Activated CD8-positive, alpha-beta memory T cell treated with anti-CD3 and anti-CD28 coated beads for 1 hour (primary cell): Measurements from ENCODE around the gene LRSAM1.

Experiments
- DNase-seq, 2 donors: peaks; one replicate each; pipeline ENCODE4 v3.0.0-alpha.2; 2020; ENCODE audit warnings: low read depth in 1 of 2; ENCODE audit errors: extremely low read depth in 1 of 2

LRSAM1 gene

GRCh38 chr9:127424676-127424999 lies 26.7 kb upstream of the LRSAM1 start:
- DNase-seq, result peak in 1 of 2 donors; percentile 11

GRCh38 chr9:127426756-127427155 lies 24.6 kb upstream of the LRSAM1 start:
- DNase-seq, result no peak

GRCh38 chr9:127428348-127428747 lies 23.0 kb upstream of the LRSAM1 start:
- no peak for DNase-seq

GRCh38 chr9:127430415-127430814 lies 20.9 kb upstream of the LRSAM1 start:
- DNase-seq, result no peak

- DNase-seq, result no peak
Observed at GRCh38 chr9:127437497-127438264, 13.6 kb upstream of the LRSAM1 start.

- DNase-seq, result no peak
Observed at GRCh38 chr9:127438394-127438793, 12.9 kb upstream of the LRSAM1 start.

- no peak for DNase-seq
Observed at GRCh38 chr9:127444283-127444920, 6.9 kb upstream of the LRSAM1 start.

GRCh38 chr9:127444921-127445850 lies 6.1 kb upstream of the LRSAM1 start:
- DNase-seq, result no peak

GRCh38 chr9:127445851-127446712 lies 5.2 kb upstream of the LRSAM1 start:
- DNase-seq, result no peak

- no peak for DNase-seq
Observed at GRCh38 chr9:127446713-127447415, 4.4 kb upstream of the LRSAM1 start.

GRCh38 chr9:127447416-127448111 lies 3.7 kb upstream of the LRSAM1 start:
- no peak for DNase-seq

- DNase-seq, result no peak
Observed at GRCh38 chr9:127448112-127448805, 3.1 kb upstream of the LRSAM1 start.

- no peak for DNase-seq
Observed at GRCh38 chr9:127449332-127449966, 1.9 kb upstream of the LRSAM1 start.

GRCh38 chr9:127450243-127450760 lies 1.0 kb upstream of the LRSAM1 start:
- DNase-seq, result no peak

GRCh38 chr9:127451608-127451857 lies 223 bp downstream of the LRSAM1 start:
- no peak for DNase-seq

- DNase-seq, result peak in 1 of 2 donors; percentile 4
Observed at GRCh38 chr9:127451858-127452656, 747 bp downstream of the LRSAM1 start.

- no peak for DNase-seq
Observed at GRCh38 chr9:127452691-127453090, 1.4 kb downstream of the LRSAM1 start.
